K562 (cell line): ENCODE data around the gene LRRC10B. TPM values are rescaled to one million over a fixed set of nuclear protein-coding genes. Genes with fewer than 3 reads are reported as not detected.

Experiments
- ATAC-seq: fragments of 200-7000 bp; cut with Tn5 transposase; 3 replicates; pipeline ENCODE4 v1.9.1; 2020; ENCODE audit warnings: moderate library complexity
- BruUV-seq: library from RNA; stranded (reverse); fragments of 400-500 nt; replicated peaks from 2 replicates; lab custom pipeline; 2021; lab: Mats Ljungman, UMichigan
- CTCF ChIA-PET: fragments of 300-600 bp; formaldehyde crosslinking; extraction: SDS; loops from one replicate; lab custom pipeline; 2021; ENCODE audit warnings: low intra/inter-chr PET ratio; lab: Yijun Ruan, JAX
- POLR2A ChIA-PET: fragments of 300-600, 350-650 bp; sonication (Branson Sonifier 250); formaldehyde crosslinking; extraction: SDS; loops from one replicate; lab custom pipeline; 2021; ENCODE audit warnings: antibody characterized with exemption, inconsistent platforms; lab: Yijun Ruan, JAX
- DNase-seq, 4 experiments: peaks; one replicate each; pipeline versions ENCODE4 v3.0.0 to v3.0.0-alpha.2; 2011 to 2018; ENCODE audit warnings: low spot score in 3 of 4, mixed read lengths in 3 of 4; ENCODE audit errors: extremely low read depth in 1 of 4
- FAIRE-seq: peaks from 2 replicates; lab custom pipeline; 2011; peaks lifted over from hg19 to GRCh38; lab: Jason Lieb, UNC
- H2AFZ ChIP-seq: 2 replicates; pipeline ENCODE4 v1.6.0; 2011; ENCODE audit warnings: low read depth, low read length, control low read depth, inconsistent platforms
- H3K27ac ChIP-seq: fragments of 200-600 bp; 3 replicates; pipeline ENCODE4 v1.8.0; 2011; ENCODE audit warnings: low read depth, mild to moderate bottlenecking, control low read depth, inconsistent platforms, low read length, moderate library complexity, mixed read lengths; ENCODE audit errors: extremely low read depth
- H3K27me3 ChIP-seq, 2 experiments: fragments of 300-600 bp in 1 of 2; 2 replicates in 1 of 2; 3 replicates in 1 of 2; pipeline versions ENCODE4 v1.6.0 to v1.8.0; 2011; ENCODE audit warnings: inconsistent platforms in 2 of 2, low read length in 2 of 2, mild to moderate bottlenecking in 1 of 2, mixed read lengths in 1 of 2, moderate library complexity in 1 of 2; ENCODE audit not compliant: control insufficient read depth in 2 of 2, insufficient read depth in 2 of 2
- H3K36me3 ChIP-seq: fragments of 300-600 bp; 3 replicates; pipeline ENCODE4 v1.8.0; 2011; ENCODE audit warnings: mild to moderate bottlenecking, low read length, inconsistent platforms; ENCODE audit not compliant: control insufficient read depth, insufficient read depth
- H3K4me1 ChIP-seq, 2 experiments: fragments of 200-600 bp in 1 of 2; replicated peaks in 1 of 2; 2 replicates in 1 of 2; 3 replicates in 1 of 2; pipeline versions ENCODE4 v1.5.1 to v1.8.0; 2011; ENCODE audit warnings: inconsistent platforms in 2 of 2, low read length in 2 of 2, mild to moderate bottlenecking in 1 of 2, mixed read lengths in 1 of 2, moderate library complexity in 1 of 2; ENCODE audit not compliant: control insufficient read depth in 2 of 2, insufficient read depth in 2 of 2
- H3K4me2 ChIP-seq: 2 replicates; pipeline ENCODE4 v1.6.1; 2011; ENCODE audit warnings: low read length, control low read depth, inconsistent platforms, mixed read lengths; ENCODE audit not compliant: insufficient read depth
- H3K4me3 ChIP-seq: fragments of 200-600 bp; sonication (generic), shearing (Covaris generic); 2 replicates; pipeline ENCODE4 v1.5.1; 2016; ENCODE audit warnings: control low read depth, inconsistent platforms
- H3K79me2 ChIP-seq: fragments of 200-600 bp; 3 replicates; pipeline ENCODE4 v1.8.0; 2011; ENCODE audit warnings: low read length, inconsistent platforms; ENCODE audit not compliant: control insufficient read depth, insufficient read depth
- H3K9ac ChIP-seq, 2 experiments: 2 replicates each; pipeline versions ENCODE4 v1.6.0 to v1.6.1; 2011; ENCODE audit warnings: low read depth in 2 of 2, low read length in 2 of 2, control low read depth in 1 of 2, inconsistent platforms in 1 of 2, mild to moderate bottlenecking in 1 of 2, mixed read lengths in 1 of 2; ENCODE audit not compliant: insufficient read depth in 1 of 2
- H3K9me1 ChIP-seq: one replicate; pipeline ENCODE4 v1.6.0; 2011; ENCODE audit warnings: inconsistent platforms, mild to moderate bottlenecking, low read length, moderate library complexity; ENCODE audit not compliant: control insufficient read depth, insufficient read depth
- H3K9me3 ChIP-seq: replicated peaks from 2 replicates; pipeline ENCODE4 v1.5.1; 2011; ENCODE audit warnings: low read depth, low read length, inconsistent platforms; ENCODE audit not compliant: control insufficient read depth, insufficient read depth
- H4K20me1 ChIP-seq: replicated peaks from 2 replicates; pipeline ENCODE4 v1.6.1; 2011; ENCODE audit warnings: low read length, inconsistent platforms, mixed read lengths; ENCODE audit not compliant: control insufficient read depth, insufficient read depth
- ARID1B ChIP-seq: fragments of 450-650 bp; IDR thresholded peaks from 2 replicates; pipeline ENCODE4 v1.6.1; 2016; ENCODE audit warnings: antibody characterized with exemption, mild to moderate bottlenecking, inconsistent platforms
- CGGBP1 ChIP-seq: fragments of 250-450 bp; sonication (Bioruptor Pico); IDR thresholded peaks from 2 replicates; pipeline ENCODE4 v1.9.0; 2021; ENCODE audit warnings: mild to moderate bottlenecking
- CHD2 ChIP-seq: IDR thresholded peaks from 2 replicates; pipeline ENCODE4 v1.6.1; 2011; ENCODE audit warnings: low read depth, low read length
- ELF4 ChIP-seq: fragments of 450-650 bp; formaldehyde crosslinking; IDR thresholded peaks from 2 replicates; pipeline ENCODE4 v1.4.0; 2022; ENCODE audit warnings: missing genetic modification characterization
- EZH2 ChIP-seq: IDR thresholded peaks from 2 replicates; pipeline ENCODE4 v1.6.1; 2012; ENCODE audit warnings: low read depth, mild to moderate bottlenecking, inconsistent platforms, low read length, borderline replicate concordance
- HCFC1 ChIP-seq: IDR thresholded peaks from 2 replicates; pipeline ENCODE4 v1.6.1; 2012; ENCODE audit warnings: low read depth, low read length, improper control_type of control experiment
- HDAC3 ChIP-seq: fragments of 450-650 bp; IDR thresholded peaks from 2 replicates; pipeline ENCODE4 v1.6.1; 2018; ENCODE audit warnings: borderline replicate concordance, mild to moderate bottlenecking, moderate library complexity; ENCODE audit not compliant: partially characterized antibody
- HDGF ChIP-seq: fragments of 450-650 bp; IDR thresholded peaks from 2 replicates; pipeline ENCODE4 v1.6.1; 2016
- HEY1 ChIP-seq: fragments of 250-450 bp; sonication (Bioruptor Pico); IDR thresholded peaks from 2 replicates; pipeline ENCODE4 v1.5.0; 2020; ENCODE audit warnings: mild to moderate bottlenecking, moderate library complexity, borderline replicate concordance
- HMGN3 ChIP-seq: IDR thresholded peaks from 2 replicates; pipeline ENCODE4 v1.6.1; 2011; ENCODE audit warnings: borderline replicate concordance, low read depth, mild to moderate bottlenecking, mixed read lengths, low read length; ENCODE audit not compliant: insufficient read length; ENCODE audit errors: extremely low read depth
- KAT7 ChIP-seq: sonication (generic); formaldehyde crosslinking; IDR thresholded peaks from 2 replicates; pipeline ENCODE4 v1.8.0; 2022; ENCODE audit warnings: missing genetic modification reagents, mild to moderate bottlenecking, borderline replicate concordance
- MAFF ChIP-seq: IDR thresholded peaks from 2 replicates; pipeline ENCODE4 v1.6.1; 2012; ENCODE audit warnings: low read length, improper control_type of control experiment
- NR2C1 ChIP-seq, 2 experiments: fragments of 450-650 bp; IDR thresholded peaks; 2 replicates each; pipeline ENCODE4 v1.6.1; 2017; ENCODE audit warnings: mild to moderate bottlenecking in 2 of 2, antibody characterized with exemption in 1 of 2, inconsistent platforms in 1 of 2, missing compliant biosample characterization in 1 of 2, missing genetic modification characterization in 1 of 2
- PHF20 ChIP-seq: fragments of 450-650 bp; IDR thresholded peaks from 2 replicates; pipeline ENCODE4 v1.6.1; 2018; ENCODE audit not compliant: partially characterized antibody
- TAF1 ChIP-seq: IDR thresholded peaks from 2 replicates; pipeline ENCODE4 v1.6.1; 2011; ENCODE audit warnings: mild to moderate bottlenecking, low read length, moderate library complexity; ENCODE audit not compliant: insufficient read depth, control insufficient read depth, severe bottlenecking; ENCODE audit errors: extremely low read depth
- TAF7 ChIP-seq: fragments of 450-650 bp; IDR thresholded peaks from 2 replicates; pipeline ENCODE4 v1.6.1; 2016; ENCODE audit warnings: missing genetic modification characterization, missing compliant biosample characterization
- TCF7L2 ChIP-seq: fragments of 150-350 bp; IDR thresholded peaks from 2 replicates; pipeline ENCODE4 v1.6.1; 2016; ENCODE audit warnings: low read depth, mild to moderate bottlenecking, low read length, moderate library complexity
- XRCC4 ChIP-seq: IDR thresholded peaks from one replicate; pipeline ENCODE4 v1.6.1; 2011; ENCODE audit not compliant: insufficient read depth, insufficient read length; ENCODE audit errors: extremely low read depth
- ZNF316 ChIP-seq: fragments of 450-650 bp; IDR thresholded peaks from 2 replicates; pipeline ENCODE4 v1.6.1; 2016
- WGBS: fragments of 100-300 bp; shearing (Covaris generic); methylation state at CpG from one replicate; pipeline ENCODE4 v1.1.6; 2016; ENCODE audit warnings: low coverage, mixed read lengths; ENCODE audit not compliant: insufficient coverage; ENCODE audit errors: missing lambda C conversion rate; 5-methylcytosine and 5-hydroxymethylcytosine counted together
- in situ Hi-C: fragments of 300-500 bp; cut with MboI; formaldehyde crosslinking; loops from 4 replicates; pipeline ENCODE4 v1.15.0; 2018; ENCODE audit warnings: inconsistent platforms, mixed read lengths
- intact Hi-C: fragments of 100-400 bp; cut with micrococcal nuclease; formaldehyde crosslinking; loops from 2 replicates; pipeline ENCODE4 v1.14.2; 2022
- polyA plus RNA-seq, 8 experiments: library from polyadenylated mRNA; depleted of rRNA in 4 of 8; stranded (reverse) in 5 of 8; unstranded in 3 of 8; fragments of >200 nt; fragmentation: Nextera tagmentation in 2 of 8; fragmentation: Illumina TruSeq in 1 of 8; extraction: Ambion mirVana in 2 of 8; extraction: Trizol in 1 of 8; gene quantifications; 2 replicates each; pipeline versions ENCODE4 v1.2.1 to v1.2.3, GENCODE V29; 2011 to 2014; ENCODE audit warnings: inconsistent platforms in 1 of 8, missing spikeins in 1 of 8
- total RNA-seq, 7 experiments: library from RNA; depleted of rRNA in 6 of 7; stranded (reverse); fragments of >200 nt in 6 of 7; fragmentation: Illumina TruSeq in 2 of 7; extraction: Trizol in 2 of 7; gene quantifications; 2 replicates each; pipeline versions ENCODE4 v1.2.1 to v1.2.3, GENCODE V29; 2011 to 2021; ENCODE audit warnings: low replicate concordance in 1 of 7
- TF ChIP-seq, protein P1 (sequence below): fragments of 200-800 bp; sonication (Bioruptor generic); IDR thresholded peaks from 2 replicates; pipeline ENCODE4 v1.6.1; 2017; ENCODE audit warnings: missing genetic modification characterization, missing compliant biosample characterization

The LRRC10B gene
- total and polyA plus RNA-seq, 9 of the 15 experiments (the other 6 are each of a cell fraction or from before 2014, with no cell fraction given), result 0.11 TPM; not detected in 8

- FAIRE-seq (no peak), ATAC-seq (no peak), DNase-seq (no peak)
- H4K20me1 ChIP-seq, result no peaks in the 10 kb centered on the region; the same call in none of the 2 replicates
- no peak for TF ChIP-seq XRCC4
- no peak for TF ChIP-seq TCF7L2
- no peak for TF ChIP-seq HEY1 (CRISPR knock-in tag)
- TF ChIP-seq KAT7 (CRISPR knock-in tag), result no peak
- no peak for TF ChIP-seq HMGN3
- no peak for TF ChIP-seq TAF1
- TF ChIP-seq HDAC3, result no peak
- no peak for TF ChIP-seq TAF7 (tag)
- no peak for TF ChIP-seq HDGF
- no peak for TF ChIP-seq ARID1B
- TF ChIP-seq HCFC1, result no peak
- no peak for TF ChIP-seq ELF4 (CRISPR knock-in tag)
- no peak for TF ChIP-seq CGGBP1 (CRISPR knock-in tag)
- TF ChIP-seq NR2C1 (IDR thresholded peaks at IDR 0.05), result no peak
- no peak for TF ChIP-seq NR2C1 (tag; IDR thresholded peaks at IDR 0.05)
- TF ChIP-seq EZH2, result no peak
- TF ChIP-seq PHF20, result no peak
- no peak for TF ChIP-seq MAFF
- no peak for TF ChIP-seq ZNF316
- TF ChIP-seq, protein P1, sequence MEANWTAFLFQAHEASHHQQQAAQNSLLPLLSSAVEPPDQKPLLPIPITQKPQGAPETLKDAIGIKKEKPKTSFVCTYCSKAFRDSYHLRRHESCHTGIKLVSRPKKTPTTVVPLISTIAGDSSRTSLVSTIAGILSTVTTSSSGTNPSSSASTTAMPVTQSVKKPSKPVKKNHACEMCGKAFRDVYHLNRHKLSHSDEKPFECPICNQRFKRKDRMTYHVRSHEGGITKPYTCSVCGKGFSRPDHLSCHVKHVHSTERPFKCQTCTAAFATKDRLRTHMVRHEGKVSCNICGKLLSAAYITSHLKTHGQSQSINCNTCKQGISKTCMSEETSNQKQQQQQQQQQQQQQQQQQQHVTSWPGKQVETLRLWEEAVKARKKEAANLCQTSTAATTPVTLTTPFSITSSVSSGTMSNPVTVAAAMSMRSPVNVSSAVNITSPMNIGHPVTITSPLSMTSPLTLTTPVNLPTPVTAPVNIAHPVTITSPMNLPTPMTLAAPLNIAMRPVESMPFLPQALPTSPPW, result no peak
- no peak for TF ChIP-seq CHD2
- no peak overlapping the region for H3K4me3 ChIP-seq
- H3K9me3 ChIP-seq, result no peaks in the 10 kb centered on the region
- ChIA-PET POLR2A (no interaction called here), CTCF (no interaction called here)
- WGBS, result under 1% methylated on average over 29 of the region's 32 CpGs
- H3K9me1 ChIP-seq, result no peaks in the 10 kb centered on the region
- H3K36me3 ChIP-seq, result no peaks in the 10 kb centered on the region
- peak overlapping the region; percentile 51; the same call in 1 of the 2 replicates for H2AFZ ChIP-seq
- H3K9ac ChIP-seq, result peak overlapping the region in 1 of 2 experiments; percentile 26; a peak in 2 of 4 replicates
- no TSS peak for BruUV-seq
- H3K27me3 ChIP-seq, result peaks cover 6 to 48% of the 10 kb centered on the region in 2 experiments; a peak in 3 of 5 replicates
- H3K79me2 ChIP-seq, result no peaks in the 10 kb centered on the region
- intact Hi-C loops (no loop called here), in situ Hi-C loops (no loop called here)
- H3K27ac ChIP-seq, result no peak overlapping the region; the same call in 2 of the 3 replicates
- H3K4me1 ChIP-seq, result peaks cover 0 to 22% of the 10 kb centered on the region in 2 experiments; a peak in 2 of 5 replicates
- H3K4me2 ChIP-seq, result no peak overlapping the region
These were observed 26.6 kb downstream of the LRRC10B start for GRCh38 chr11:61534933-61535839.
